Activated CD4-positive, CD25-positive, alpha-beta regulatory T cell (primary cell): ENCODE measurements around the gene COG5.

ENCODE experiments used
- DNase-seq, 4 experiments: peaks; one replicate each; lab custom pipeline; 2025; lab: John Stamatoyannopoulos, UW

COG5 gene

DNA sequence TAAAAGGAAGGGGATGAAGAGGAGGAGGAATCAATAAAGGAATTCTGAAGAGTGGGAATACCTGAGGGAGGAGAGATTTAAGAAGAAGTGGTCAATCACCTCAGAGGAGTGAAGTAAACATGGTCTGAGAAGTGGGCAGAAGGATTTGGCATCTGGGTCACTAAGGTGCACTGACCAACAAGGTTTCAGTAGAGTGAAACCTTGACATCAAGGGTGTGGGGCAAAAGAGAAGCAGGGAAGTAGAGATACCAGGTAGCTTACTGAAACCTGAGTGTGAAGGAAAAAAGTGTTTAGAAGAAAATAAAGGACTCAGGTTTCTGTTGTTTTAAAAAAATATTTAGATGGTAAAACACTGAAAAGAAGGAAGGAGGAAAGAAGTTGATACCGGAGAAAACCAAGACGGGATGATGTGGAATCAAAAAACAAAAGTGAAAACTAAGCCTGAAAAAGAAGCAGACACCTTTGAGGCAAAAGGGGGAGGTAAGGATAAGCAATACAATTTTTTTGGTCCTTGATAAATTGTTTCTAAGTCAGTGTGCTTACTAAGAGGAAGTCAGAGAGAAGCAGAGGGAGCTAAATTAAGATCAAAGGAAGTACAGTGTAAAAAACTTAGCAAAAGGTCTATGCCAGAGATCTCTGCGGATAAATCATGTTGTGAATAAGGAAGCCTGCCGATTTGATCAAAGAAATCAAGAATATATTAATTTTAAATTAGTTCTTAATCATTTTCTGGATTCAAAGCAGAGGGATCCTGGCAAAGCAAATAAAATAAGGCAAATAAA, 231.0 kb downstream of the COG5 start:
- no peak for DNase-seq

DNA sequence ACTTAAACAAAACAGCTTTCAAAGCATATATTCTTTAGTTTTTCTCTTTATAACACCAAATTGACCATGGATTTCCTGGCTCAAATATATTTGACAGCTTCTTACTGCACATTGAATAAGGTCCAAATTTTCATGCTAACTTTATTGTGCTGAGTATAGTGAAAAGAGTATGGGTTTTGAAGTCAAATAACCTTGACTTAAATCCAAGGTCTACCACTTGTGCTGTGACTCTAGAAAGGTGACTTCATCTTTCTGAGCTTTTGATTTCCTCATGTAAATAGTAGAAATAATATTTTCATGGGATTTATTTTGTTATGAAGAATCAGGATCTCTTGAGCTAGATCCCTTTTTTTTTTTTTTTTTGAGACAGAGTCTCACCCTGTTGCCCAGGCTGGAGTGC, 233.2 kb downstream of the COG5 start:
- DNase-seq = no peak

DNA sequence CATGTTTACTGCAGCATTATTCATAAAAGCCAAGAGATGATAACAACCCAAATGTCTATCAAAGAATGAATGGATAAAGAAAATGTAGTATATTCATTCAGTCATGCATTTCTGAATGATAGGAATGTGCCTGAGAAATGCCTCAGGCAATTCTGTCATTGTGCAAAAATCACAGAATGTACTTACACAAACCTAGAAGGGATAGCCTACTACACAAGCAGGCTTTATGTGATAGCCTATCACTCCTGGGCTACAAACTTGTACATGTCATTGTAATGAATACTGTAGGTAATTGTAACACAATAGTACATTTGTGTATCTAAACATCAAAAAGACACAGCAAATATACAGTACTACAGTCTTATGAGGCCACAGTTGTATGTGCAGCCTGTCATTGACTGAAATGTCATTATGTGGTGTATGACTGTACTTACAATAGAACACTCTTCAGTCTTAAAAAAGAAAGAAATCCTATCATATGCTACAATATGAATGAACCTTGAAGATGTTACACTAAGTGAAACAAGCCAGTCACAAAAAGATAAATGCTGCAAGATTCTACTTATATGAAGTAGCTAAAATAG, 235.6 kb downstream of the COG5 start:
- DNase-seq = no peak

DNA sequence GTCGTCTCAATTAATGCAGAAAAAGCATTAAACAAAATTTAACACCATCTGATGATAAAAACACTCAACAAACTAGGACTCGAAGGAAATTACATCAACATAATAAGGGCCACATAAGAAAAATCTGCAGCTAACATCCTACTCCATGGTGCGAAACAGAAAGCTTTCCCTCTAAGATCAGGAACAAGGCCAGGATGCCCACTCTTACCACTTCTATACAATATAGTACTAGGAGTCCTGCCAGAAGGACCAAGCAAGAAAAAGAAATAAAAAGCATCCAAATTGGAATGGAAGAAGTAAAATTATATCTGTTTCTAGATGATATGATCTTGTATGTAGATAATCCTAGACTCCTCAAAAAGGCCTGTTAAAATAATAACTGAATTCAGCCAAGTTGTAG, 237.7 kb downstream of the COG5 start:
- DNase-seq = no peak

DNA sequence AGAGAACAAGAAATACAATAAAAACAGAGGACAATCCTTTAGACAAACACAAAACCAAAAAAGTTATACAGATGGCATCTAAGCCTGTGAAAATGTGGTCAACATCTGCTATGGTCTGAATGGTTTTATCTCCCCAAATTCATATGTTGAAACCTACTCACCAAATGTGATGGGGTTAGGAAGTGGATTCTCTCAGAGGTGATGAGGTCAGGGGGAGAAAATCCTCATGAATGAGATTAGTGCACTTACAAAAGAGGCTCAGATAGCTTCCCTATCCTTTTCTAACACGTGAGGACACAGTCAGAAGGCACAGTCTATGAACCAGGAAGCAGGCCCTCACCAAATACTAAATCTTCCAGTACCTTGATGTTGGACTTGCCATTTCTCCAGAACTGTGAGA, 241.7 kb downstream of the COG5 start:
- DNase-seq = no peak

DNA sequence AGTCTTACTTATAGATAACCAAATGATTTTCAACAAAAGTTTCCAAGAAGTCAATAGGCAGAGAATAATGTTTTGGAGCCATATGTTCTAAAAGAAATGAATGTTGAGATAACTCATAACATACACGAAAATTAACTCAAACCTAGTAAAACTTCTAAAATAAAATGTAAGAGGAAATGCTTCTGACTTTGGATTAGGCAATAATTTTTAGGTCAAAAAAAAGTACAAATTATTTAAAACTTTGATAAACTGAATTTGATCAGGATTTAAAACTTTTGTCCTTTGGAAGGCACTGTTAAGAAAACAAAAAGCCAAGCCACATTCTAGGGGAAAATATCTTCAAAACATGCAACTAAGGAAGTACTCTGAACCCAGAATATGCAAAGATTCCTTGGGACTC, 242.1 kb downstream of the COG5 start:
- no peak for DNase-seq

DNA sequence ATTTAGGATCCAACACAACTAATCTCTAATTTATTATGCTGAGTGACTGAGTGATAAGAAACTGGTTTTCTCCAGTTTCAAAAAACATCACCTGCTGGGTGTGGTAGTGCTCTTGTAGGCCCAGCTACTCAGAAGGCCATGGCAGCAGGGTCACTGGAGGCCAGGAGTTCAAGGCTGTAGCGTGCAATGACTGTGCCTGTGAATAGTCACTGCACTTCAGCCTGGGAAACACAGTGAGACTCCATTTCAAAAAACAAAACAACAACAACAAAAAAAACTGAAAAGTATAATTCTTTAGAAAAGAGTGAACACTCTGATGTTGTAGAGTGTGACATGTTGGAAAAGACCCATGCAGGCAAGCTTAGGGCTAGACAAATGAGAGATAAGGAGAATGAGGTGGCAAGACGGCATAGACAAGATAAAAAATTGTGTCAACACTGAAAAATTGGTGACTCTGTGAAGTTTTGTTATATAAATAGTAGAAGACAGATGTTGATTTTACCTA, 243.9 kb downstream of the COG5 start:
- DNase-seq = no peak

DNA sequence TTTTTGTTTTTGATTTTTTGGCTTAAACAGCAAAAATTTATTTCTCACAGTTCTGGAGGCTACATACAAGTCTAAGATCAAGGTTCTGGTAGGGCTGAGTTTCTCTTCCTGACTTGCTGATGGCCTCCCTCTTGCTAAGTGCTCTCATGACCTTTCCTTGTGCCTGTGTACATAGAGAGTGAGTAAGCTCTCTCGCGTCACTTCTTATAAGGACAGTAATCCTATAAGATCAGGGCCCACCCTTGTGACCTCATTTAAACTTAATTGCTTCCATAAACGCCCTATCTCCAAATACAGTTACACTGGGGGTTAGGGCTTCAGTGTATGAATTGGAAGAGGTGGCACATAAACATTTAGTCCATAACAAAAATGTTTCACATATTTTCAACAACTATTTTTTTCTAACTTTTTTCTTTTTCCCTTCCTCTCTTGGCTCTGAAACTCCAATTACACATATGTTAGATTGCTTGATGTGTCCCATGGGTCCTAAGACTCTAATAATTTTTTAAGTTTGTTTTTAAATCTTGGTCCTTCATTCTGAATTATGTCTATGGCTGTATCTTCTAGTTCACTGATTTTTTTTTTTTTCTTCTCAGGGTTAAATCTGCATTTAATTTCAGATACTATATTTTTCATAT, 245.1 kb downstream of the COG5 start:
- DNase-seq = no peak

DNA sequence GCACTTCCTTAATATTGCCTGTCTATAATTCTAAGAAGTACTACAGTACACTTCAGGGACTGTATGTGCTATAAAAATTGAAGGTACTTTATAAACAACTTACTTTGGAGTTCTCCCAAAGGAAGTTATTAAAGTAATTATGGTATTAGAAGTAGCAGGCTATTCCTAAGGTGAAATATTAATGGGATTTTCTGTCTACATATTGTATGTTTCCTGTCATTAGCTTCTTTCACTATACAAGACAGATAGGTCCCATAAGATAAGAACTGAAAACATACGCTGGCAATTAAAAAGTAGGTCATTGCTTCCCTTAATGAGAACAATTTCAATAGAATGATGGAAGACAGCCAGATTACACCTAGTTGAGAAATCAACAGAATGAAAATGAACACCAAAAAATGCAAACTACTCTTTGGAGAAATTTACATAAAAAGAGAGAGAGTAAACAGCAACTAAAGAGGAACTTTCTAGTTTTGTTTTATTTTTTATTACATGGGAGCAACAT, 248.0 kb downstream of the COG5 start:
- DNase-seq = no peak

DNA sequence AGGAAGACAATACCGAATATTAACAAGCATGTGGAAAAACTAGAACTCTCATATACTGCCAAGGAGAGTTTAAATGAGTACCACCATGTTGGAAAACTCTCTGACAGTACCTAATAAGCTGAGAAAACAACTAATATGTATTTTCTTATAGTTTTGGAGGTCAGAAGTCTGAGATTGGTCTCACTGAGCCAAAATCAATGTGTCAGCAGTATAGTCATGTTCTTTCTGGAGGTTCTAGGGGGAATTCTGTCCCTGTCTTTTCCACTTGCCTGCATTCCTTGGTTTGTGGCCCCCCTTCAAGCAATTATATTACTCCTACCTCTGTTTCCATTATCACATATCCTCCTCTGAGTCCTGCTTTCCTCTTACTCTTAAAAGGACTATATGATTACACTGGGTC, 250.4 kb downstream of the COG5 start:
- no peak for DNase-seq

DNA sequence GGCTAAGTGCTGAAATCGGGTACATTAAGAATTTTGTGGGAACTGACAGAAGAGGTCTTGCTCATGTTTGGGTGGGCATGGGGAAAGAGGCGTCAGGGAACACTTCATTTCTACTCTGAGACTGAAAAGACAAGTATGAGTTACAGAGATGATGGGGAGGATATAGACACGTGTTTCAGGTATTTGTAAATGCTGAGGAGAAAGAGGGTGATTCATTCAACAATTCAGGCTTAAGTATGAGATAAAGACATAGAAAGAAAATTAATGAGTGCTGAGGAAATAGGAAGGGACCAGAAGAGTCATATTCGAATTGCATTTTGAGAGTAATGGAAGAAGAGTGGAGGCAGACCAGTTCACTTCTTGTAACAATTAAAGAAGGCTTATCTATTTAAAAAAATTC, 251.3 kb downstream of the COG5 start:
- no peak for DNase-seq

DNA sequence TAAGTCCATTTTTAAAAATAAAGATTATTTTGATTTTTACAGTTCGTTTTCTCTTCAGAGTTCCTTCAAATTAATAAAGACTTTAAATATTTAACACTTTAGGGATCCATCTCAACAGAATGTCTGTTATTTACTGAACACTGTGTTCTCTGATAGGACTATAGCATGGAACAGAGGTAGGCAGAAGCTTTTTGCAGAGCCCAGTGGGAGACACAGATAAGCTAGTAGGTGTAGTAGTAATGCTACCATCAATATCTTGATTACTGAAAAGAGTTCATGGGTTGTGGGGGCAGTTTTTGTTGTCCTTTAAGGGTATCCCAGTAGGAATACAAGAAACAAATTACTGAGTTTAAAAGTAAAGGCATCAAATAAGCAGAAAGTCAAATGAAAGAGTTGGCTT, 254.4 kb downstream of the COG5 start:
- DNase-seq = no peak

DNA sequence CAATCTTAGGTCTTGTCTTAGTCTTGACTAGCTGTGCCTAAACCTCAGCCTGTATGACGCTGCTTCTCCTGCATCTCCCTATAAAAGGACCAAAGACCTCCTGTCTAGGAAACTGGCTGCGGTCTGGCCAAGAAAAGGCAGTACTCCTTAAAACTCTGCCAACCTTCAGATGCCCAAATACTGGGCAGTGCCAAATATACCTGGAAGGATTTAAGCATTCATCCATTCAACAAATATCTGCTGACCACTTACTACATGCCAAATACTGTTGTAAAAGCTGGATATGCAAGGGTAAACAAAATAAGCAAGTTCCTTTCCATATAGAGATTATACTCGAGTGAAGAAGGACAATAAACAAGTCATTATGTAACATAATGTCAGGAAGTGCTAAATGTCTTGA, 259.1 kb downstream of the COG5 start:
- no peak for DNase-seq

DNA sequence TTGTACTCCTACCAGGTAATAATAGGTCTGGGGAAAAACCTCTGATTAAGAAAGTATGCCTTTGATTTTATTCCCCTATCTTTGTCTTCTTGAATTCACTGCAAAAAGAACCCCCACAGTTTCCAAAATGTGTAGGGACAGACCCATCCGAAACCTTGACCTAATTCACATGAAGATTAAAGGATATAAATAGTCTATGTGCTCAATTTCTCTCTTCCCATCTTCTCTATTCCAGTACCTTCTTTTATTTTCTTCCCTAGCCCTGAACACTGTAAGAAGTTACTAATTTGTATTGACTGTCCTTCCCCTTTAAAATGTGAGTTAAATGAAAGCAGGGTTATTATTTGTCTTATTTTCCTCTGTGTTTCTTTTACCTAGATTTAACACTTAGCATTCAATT, 259.7 kb downstream of the COG5 start:
- DNase-seq = no peak

DNA sequence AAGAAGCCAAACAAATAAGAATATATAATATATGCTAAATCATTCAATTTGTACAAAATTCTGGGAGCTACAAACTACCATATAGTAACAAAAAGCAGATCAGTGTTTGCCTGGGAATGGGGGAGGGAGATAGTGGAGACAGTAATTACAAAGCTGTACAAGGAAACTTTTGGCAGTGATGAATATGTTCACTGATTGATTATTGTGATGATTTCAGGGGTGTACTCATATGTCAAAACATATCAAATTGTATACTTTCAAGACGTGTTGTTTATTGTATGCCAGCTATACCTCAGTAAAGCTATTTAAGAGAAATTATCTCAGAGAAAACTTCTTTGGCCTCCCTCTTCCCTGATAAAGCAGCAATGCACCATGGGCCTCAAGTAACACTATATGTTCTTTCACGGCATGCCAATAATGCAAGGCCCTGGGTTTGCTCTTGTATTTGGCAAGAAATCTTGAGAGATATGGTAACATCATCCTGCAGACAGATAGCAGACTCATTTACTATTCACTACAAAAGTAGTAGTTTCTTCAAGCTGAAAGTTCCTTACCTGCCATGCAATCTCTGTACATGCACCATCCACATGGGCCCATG, 261.4 kb downstream of the COG5 start:
- no peak for DNase-seq

DNA sequence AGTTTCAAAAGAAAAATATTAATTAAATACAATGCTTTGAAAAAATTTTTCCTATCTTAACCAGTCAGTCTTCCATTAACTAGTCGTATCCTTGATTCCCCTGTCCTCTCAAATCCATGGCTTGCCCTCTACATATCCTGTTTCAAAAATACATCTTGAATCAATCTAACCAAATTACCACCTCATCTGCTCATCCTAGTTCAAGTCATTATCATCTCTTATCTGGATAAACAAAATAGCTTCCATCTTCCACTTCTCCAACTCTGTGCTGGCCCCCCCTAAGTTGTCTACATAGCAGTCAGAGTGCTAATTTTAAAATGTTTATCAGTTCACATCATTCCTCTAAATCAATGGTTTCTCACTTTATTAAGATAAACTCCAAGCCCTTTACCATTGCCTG, 269.5 kb downstream of the COG5 start:
- DNase-seq = no peak

DNA sequence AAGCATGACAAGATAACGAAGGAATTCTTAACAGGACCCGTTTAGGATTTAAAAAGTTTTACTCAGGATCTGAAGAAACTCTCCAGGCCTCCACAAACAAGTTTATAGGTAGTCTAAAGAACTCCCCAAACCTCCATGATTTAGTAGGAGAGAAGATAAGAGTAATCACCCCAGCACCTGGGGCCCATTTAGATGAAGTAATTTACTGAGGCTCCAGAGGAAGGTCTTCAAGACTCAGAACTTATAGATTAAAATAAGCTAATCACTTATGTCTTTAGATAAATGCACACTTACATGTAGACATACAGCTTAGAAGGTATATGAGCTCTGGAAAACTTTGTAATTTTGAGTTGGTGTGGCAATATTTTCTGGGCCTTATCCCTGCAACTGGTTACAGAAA, 271.1 kb downstream of the COG5 start:
- DNase-seq = no peak

DNA sequence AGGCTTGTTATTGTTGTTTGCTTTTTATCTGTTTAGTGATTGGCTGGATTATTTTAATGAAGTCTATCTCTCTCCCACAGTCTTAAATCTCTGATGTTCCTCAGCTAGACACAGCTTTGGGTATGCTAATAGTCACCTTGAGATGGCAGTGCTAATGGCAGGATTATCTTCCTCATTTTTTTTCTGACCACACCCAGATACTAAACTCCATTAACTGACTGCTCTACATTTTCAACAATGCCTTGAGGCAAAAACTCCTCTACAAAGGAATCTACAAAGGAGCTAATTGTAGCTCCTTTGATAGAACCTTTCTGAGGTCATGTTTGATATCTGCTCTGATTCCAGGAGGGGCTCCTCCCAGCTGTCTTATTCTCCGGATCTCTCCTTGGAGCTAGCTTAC, 272.3 kb downstream of the COG5 start:
- no peak for DNase-seq

DNA sequence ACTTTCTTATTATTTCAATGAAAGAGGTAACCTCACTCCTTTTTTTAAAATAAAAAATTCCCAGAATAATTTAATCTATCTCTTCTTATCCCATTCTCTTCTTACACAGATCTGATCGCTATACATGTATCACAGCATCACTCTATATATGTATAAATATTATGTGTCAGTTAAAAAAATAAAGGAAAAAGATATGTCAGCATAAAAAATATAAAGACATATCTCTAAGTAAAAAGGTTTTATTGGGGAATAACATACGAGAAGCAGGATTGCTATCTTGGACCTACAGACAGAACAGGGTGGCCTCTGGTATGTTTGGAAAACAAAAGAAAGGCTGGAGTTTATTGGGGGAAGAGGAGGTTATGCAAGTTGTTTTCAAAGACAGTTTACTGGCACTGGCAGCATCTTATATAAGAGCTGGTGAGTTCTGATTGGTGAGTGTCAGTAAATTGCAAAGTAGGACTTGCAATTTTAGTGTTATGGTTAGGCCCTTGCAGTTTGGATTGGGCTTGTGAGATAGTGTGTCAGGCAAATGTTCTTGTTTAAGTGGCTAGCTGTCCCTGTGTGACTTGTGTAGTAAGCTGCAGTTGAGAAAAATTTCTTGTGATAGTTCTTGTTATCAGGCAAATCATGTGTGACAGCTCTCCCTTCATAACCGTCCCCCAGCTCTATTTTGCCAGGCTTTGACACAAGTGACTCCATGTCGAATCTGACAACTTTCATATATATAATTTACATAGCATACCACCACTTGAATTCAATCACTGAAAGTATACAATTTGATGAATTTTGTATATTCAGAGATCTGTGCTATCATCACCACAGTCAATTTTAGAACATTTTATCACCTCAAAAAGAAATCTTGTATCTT, 276.7 kb downstream of the COG5 start:
- DNase-seq = no peak

DNA sequence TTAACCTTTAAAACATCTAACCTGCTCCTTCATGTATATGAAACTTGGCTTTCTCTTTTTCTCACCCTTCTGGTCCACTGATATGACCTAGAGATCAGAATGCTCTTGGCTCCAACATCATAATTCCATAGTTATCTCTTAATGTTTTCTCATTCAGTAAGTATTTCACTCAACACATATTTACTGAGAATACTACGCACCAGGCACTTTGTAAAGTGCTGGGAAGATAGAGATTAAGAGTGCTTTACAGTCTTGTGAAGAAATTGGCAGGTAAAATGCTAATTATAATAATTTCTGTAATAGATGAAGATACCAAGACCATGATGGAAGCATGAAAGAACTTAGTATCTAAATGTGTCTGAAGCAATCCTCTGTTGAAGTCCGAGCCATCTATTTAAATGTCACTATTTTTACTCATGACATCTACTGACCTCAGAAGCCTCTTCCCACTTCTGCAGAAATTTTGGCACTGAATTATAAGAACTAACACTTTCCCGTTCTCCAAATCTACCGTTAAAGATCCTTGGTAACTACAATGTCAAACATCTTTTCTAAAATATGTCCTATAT, 278.7 kb downstream of the COG5 start:
- no peak for DNase-seq

DNA sequence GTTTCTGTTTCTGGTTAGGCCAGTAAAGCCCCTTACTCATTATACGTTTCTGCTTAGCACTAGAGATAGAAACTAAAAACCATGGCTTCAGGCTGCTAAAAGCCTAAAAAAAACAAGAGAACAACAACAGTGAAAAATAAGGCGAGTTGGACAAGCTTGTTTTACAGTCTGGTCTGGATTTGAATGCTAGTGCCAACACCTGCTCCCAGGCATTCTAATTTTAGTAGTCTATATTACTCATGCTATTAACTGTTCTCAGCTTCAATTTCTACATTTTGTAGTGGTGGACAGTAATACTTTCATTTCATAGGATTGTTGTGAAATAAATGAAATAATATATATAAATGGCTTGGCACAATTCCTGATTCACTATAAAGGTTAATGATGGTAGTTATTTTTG, 286.4 kb downstream of the COG5 start:
- no peak for DNase-seq
